ENCODE data around the gene ACACA.

- TF ChIP-seq GATA2 (IDR thresholded peaks at IDR 0.05; ENCODE audit: low read depth, low read length) (no peak), GATA3 (IDR thresholded peaks at IDR 0.05; ENCODE audit: low read depth, low read length) (no peak)
Observed at GRCh38 chr17:37116671-37117185, 289.9 kb downstream of the ACACA start.

Data from SH-SY5Y (cell line).